Activated T-cell treated with anti-CD3 and anti-CD28 coated beads for 48 hours (primary cell): ENCODE results near the gene LCN1.

ENCODE experiments used
- DNase-seq: peaks from one replicate; pipeline ENCODE4 v3.0.0-alpha.2; 2020; ENCODE audit warnings: low read depth

The LCN1 gene

DNA sequence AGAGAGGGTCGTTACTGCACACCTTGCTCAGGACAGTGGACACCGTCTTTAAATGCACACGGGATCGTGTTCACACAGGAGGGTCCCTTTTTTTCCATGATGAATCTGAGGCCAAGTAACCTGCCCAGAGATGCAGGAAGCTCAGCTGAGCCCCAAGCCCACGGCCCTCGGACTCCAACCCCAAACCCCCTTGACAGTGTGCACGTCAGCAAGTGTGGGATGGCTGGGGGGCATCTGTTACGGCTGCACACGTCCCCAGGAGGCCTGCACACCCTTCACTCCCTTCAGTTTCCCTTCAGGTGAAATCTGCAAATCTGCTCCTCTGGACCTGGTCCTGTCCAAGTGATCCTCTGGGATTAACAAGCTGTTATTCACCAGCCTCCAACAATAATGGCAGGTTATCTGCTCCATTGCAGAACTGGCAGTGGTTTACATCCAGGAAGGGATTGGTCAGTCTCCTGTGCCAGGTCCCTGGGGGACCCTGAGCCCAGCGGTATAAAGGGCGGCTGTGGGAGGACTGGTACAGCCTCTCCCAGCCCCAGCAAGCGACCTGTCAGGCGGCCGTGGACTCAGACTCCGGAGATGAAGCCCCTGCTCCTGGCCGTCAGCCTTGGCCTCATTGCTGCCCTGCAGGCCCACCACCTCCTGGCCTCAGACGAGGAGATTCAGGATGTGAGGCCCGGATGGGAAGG, at the start of gene LCN1:
Gene LCN1 (plus strand): TSS at position 525 of the 692 bp plus-strand sequence. CDS start 58 bp downstream, at position 583.
- no peak for DNase-seq

DNA sequence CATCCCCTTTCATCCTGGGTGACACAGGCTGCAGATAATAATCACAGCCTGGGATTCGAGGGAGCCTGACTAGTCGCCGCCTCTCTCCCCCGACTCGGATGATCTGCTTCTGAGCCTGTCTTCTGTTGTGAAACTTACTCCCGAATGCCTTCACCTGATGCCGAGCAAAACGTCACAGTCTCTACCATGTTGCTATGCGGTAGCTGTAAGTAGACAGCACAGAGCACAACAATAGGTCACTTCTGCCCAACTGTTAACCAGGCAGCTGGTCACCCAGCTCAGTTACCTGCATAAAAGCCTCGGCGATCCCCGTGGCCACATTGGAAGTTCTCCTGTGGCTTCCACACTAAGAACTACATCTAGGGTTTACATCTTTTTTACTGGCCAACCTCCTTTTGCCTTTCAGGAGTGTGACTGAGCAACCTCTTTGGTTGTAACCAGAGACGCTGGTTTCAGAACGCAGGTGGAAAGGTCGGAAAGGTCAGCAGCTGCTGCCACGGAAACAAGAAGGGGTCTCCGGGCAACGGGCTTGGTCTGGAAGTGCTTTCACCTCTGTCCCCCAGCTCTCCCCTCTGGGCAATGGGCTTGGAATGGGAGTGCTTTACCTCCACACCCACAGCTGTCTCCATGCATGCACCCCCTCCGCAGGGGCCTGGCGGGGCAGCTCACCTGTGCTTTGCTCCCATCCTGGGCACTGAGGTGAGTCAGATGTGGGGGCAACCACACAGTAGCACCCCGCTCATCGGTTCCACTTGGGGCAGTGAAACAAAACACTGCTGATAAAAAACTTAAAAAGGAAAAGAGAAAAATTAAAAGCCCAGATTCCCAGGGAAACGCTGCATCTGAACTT, 49.2 kb upstream of the LCN1 start:
- no peak for DNase-seq

DNA sequence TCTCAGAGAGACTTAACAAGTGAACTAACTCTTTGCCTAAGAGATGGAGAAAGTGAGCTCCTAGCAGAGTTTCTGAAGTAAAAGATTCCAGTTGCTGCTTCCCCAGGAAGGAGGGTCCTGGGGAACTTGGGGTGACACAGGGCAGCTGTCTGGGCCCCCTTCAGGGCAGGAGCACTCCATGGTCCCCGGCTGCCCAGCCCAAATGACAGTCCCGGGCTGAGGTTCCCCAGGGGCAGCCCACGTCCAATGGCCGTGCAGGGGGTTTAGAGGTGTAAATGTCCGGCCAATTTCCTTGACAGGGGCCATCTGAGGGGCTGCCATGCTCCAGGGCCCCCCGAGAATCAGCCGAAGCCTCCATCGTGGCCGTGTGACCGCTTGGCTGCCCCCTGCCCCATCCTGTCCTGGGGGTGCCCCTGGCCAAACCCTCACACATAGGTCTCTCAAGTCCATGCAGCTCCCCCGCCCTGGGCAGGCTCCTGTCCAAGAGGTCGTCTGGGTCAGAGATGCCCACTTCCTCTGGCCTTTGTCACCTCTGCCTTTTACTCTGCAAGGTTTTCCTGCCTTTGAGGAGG, 47.2 kb upstream of the LCN1 start:
- no peak for DNase-seq

DNA sequence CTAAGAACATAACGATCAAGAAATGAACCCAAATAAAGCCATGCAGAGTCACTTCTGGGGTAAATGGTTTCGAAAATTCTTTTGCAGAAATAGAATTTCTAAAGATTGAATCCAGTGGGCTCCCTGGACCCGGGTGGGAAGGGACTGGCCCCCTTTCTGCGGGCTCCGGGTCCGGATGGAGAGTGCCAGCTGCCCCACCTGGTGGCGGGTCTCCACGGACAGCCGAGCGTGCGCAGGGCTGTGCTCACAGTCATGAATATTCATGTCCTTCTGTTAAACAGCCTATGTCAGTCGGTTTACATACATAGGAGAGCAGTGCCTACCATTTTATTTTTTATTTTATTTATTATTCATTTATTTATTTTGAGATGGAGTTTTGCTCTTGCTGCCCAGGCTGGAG, 46.3 kb upstream of the LCN1 start:
- peak; percentile 21 for DNase-seq

DNA sequence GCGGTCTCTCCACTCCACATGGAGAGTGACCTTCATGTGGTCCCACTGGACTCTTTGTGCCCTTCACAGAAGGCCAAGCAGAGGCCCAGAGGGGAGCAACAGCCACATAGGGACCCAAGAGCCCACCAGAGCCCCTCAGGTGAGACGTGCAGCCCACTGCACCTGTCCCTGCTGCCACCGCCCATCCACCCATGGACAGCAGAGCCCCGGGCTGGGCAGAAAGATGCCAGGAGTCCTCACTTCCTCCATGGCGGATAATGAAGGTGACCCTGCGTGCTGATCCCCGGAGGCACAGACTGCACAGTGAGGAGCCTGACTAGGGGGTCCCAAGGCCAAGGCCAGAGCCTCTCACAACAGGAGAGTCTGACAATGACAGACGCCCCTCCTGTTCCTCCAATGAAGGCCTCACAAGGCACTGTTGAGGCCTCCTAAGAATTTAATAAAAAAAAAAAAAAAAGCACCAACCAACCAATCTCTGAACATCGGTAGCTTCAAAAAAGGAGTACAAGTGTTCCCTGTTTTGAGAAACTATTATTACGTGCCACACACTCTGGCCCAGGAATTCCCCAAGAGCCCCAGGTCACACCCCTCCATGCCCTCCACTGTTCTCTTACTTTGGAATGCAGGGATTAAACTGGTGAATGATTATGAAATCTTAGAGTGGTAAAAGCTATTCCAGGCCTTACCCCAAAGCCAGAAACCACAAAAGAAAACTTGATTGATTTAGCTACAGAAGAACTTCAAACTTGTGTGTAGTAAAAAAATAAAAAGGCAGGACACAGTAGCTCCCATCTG, 44.5 kb upstream of the LCN1 start:
- no peak for DNase-seq

DNA sequence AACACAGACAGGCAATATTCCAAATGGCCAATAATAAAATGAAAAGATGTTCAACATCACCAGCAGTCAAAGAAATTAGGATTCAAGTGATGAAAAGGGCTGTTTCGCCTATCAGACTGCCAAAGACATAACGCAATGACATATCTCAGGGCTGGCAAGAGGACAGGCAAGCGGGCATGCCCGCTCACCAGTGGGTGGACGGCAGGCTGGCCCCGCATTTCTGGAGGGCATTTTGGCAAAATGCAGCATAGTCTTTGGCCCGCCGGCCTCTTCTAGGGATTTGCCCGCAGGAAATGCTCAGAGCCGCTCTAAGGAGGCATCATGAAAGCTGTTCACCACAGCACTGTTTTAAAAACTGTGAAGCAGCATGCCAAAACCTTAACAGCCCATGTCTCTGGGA, 43.0 kb upstream of the LCN1 start:
- DNase-seq, result no peak

DNA sequence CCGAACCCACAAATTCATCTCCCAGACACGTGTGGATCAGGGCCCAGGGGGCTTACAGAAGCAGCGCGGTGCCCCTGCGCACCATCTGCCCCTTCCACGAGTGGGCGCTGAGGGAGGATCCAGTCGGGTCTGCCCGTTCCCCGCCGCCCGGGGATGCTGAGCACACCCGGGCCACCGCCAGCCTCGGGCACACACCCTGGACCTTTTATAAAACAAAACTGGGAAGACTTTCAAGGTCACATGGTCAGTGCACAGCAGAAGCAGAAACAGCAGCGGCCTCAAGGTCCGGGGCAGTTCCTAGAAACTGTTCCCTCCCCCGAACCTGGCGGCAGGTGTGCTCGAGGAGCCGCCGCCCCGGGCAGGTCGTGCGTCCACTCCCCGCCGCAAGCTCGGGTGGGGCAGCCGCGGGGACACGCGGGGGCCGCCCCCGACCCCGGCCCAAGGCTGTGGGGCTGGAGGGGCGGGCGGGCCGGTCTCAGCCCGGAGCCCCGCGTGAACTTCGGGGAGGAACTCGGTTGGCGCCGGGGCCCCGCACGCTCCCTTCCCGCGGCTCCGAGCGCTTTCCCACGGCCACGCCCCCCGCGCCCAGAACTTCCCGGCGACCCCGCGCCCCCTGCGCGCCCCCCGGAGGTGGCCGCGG, 42.3 kb upstream of the LCN1 start:
- DNase-seq, result no peak

DNA sequence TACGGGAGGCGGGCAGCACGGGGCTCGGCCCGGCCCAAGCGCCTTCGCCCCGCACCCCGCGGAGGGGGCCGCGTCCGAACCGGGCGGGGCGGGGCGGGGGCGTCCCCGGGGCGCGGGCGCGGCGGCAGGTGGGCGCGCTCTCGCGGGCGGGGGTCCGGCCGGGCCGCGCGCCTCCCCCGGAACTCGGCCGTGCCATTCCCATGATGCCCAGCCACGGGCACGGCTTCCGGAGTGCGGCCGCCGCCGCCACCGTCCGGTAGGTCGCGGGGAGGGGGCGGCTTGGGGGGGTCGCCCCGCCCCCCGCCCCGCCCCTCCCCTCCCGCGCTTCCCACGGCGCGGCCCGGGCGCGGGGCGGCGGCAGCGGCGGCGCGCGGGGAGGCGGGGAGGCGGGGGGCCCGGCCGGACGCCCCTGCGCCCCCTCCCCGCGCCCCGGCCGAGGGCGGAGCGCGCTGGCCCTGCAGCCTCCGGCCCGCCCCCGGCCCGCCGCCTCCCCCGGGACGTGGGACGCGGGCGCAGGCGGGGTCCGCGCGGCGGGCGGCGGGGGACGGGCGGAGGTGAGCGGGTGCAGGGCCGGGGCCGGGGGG, 41.7 kb upstream of the LCN1 start, which contains the start of gene PPP1R26:
Gene PPP1R26 (plus strand): TSS at position 314 of the 584 bp plus-strand sequence. CDS start 4,729 bp downstream, outside the sequence.
- DNase-seq, result no peak

DNA sequence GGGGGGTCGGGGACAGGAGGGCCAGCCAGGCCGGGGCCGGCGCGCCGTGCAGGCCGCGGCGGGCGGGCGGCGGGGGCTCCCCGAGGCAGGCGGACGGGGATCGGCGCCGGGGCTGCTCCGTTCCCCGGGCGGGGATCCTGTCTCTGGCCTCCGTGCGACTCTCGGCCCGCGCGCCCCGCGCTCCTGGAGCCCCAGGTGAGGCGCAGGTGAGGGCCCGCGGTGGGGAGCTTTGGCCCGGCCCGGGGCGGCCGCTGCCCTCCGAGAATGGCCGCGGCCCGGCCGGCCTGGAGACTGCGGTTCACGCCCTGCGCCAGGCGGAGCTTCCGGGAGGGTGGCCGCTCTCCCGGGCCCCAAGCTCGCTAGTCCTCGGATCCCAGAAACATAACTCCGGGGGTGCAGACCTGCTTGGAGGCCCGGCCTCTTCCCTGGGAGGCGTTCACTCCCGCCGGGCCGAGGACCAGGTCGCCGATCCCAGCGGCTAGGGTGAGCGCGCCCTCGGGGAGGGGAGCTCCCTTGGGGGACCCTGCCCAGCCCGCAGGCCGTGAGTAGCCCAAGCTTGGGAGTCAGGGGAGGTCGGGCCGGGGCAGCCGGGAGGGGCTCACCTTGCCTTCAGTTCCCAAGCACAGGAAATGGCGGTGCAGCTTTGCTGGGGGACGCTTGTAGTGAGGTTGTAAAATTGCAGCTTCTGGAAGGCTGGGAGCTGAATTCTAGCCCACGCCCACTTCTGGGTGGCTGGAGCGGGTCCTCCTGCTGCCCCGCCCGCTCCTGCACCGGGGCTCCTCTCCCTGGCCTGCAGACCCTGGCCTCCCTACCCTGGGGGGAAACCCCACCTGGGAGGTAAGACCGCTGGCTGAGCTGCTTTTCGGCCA, 40.9 kb upstream of the LCN1 start:
- DNase-seq, result no peak

DNA sequence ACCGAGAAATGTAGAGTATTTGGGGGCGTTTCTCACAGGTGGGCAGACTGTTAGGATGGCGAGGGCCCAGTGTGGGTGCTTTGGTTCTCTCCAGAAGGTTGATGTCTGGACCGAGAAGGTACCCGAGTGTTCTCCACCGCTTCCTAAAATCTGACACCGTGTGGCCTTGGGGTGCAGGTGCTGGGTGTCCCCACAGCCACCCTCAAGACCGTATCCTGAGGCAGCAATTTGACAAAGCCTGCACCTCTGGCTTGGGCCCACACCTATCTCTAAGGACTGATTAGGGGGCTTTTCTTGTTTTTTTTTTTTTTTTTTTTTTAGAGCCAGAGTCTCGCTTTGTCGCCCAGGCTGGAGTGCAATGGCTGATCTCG, 40.3 kb upstream of the LCN1 start:
- DNase-seq, result no peak

DNA sequence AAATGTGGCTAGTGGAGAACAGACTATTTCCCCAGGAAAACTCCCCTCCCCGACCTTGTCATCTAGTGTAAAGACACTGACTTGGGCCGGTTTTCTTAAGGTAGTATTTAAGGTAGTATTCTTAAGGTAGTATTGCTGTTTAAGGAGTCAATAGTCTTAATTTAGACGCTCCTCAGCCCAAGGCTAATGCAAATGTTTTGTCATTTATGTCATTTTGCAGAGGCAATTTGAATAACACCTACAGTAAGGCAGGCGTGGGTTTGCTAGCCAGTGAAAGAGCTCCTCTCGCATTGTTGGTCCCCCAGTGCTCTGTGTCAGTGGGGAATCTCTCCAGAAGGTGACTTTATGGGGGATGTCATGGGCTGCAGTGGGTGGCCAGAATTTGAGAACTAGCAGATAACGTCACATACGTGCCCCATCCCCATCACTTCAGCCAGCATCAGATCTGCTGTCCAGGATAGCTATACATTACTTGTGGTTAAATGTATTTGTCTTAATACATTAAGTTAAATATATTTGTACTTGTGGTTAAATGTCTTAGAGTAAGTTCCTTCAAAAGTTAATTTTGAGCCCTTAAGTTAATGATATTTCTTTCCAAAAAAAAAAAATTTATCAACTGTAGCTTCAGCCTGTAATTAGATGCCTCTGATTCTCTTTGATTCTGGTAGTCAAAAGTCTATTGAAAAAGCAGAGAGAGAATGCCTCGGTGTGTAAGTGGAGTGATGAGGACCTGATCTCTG, 39.1 kb upstream of the LCN1 start:
- no peak for DNase-seq

DNA sequence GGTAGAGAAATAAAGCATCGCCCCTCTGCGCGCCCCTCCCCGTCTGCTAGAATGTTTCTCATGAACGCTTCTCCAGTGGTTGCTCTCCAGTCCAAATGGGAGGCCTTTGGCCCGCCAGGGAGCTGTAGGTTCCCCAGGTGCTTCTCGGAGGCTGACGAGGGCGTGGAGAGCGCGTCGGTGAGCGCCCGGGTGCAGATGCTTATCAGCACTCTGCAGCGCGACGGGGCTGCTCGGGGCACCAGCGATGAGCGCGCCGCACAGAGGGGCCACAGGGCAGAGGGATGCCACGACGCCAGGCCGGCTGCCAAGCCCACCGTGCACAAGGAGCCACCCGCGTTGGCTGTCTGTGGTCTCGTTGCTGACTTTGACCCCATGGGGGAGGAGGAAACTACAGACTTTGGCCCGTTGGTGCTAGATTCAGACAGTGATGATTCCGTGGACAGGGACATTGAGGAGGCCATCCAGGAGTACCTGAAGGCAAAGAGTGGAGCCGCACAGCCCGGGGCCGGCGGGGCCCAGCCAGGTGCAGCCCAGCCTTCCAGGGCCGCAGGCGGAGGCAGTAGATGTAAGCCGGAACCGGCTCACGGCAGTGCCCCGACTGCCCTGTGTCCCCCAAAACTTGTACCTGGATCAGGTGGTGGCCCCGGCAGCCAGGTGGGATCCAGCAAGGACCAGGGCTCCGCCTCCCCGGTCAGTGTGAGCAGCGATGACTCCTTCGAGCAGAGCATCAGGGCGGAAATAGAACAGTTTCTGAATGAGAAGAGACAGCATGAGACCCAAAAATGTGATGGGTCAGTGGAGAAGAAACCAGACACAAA, 36.6 kb upstream of the LCN1 start:
- DNase-seq, result no peak

DNA sequence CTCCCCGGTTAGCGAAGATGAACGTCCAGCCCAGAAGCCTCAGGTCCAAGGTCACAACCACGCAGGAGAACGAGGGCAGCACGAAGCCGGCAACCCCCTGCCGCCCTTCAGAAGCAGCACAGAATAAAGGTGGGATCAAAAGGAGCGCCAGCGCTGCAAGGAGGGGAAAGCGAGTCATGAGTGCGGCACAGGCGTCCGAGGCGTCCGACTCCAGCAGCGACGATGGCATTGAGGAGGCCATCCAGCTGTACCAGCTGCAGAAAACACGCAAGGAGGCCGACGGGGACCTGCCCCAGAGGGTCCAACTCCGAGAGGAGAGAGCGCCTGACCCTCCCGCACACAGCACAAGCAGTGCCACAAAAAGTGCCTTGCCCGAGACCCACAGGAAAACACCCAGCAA, 35.9 kb upstream of the LCN1 start:
- no peak for DNase-seq

DNA sequence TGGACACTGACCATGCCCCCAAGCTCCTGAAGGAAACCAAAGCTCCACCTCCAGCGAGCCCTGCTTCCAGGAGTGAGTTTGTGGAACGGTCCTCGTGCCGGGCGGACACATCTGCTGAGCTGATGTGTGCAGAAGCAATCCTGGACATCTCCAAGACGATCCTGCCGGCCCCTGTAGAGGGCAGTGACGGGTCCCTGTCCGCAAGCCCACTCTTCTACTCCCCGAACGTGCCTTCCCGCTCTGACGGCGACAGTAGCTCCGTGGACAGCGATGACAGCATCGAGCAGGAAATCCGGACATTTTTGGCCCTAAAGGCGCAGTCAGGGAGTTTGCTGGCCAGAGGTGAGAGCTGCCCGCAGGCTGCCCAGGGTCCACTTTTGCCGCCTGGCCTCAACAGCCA, 35.4 kb upstream of the LCN1 start:
- DNase-seq, result no peak

DNA sequence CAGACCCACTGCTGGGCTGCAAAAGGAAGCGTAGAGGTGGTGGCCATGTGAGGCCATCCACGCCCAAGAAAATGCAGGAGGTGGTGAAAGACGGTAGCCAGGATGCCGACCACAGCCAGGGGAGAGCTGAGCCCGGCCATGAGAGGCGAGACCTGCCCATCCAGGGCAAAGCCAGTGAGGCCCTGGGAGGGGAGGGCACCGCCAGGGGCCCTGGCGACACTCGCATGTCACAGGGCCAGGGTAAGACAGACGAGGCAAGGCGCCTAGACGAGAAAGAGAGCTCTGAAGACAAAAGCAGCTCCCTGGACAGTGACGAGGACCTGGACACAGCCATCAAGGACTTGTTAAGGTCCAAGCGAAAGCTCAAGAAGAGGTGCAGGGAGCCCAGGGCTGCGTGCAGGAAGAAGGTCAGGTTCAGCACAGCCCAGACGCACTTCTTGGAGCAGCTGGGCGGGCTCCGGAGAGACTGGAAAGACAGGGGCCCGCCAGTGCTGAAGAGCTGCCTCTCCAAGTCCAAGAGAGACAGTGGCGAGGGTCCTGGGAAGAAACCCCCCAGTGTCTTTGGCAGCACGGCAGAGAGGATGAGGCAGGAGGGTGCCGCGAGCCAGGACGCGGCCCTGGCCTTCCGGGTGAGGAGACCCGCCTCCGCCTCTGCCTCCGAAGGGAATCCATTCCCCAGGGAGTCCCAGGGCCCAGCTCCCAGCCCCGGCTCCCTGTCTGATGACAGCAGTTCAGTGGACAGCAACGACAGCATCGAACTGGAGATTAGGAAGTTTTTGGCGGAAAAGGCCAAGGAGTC, 34.8 kb upstream of the LCN1 start:
- DNase-seq, result no peak

DNA sequence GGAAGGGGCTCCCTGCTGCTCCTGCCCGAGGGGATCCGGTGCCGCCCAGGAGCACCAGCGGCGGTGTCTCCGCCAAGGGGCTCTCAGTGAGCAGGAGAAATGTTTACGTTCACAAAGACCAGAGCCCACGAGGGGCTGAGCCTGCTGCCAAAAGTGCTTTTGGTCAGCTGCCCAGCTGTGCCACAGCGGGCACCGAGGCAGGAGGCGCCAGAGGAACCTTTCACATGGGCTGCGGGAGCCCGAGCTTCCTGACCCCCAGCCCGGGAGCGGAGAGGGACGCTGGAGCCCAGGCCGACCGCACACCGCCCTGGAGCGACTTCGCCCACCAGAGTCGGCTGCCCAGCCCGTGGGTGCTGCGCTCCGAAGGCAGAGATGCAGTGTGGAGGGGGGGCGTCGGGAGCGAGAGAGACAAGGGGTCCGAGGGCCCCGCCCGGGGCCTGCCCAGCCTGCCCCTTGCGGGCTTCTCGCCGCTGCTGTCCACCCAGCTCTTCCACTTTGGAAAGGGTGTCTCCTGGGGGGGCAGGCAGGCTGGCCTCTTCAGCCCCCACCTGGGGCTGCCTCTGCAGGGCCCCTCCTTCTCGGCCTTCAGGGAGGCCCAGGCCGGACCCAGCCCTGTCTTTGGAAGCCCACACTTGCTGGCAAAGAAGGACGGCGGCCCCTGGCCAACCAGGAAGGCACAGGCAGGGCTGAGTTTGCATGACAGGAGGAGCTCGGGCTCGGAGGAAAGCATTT, 33.8 kb upstream of the LCN1 start:
- no peak for DNase-seq

DNA sequence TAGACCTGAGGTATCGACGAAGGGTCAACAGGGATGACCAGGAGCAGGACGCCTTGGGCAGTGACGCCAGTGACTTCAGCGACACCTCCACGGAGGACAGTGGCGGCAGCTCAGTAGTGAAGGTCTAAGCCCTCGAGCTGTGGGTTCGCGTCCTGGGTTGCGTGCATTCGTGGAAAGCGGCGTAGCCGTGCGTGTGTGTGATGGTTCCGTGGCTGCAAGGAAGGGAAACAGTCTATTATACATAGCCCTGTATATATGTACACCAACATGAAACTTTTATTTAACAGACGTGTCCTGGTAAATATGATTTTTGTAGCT, 33.3 kb upstream of the LCN1 start:
- DNase-seq, result no peak
